Central memory CD8-positive, alpha-beta T cell (primary cell): Measurements from ENCODE around the gene MND1.
"Not testable (repeated sequence)": the region's sequence is repeated elsewhere in the genome, so short reads cannot be mapped to it uniquely, and the experiment has no call there.

Experiments used
- ATAC-seq: fragments of 150-1000 bp; cut with Tn5 transposase; replicated peaks from 2 replicates; pipeline ENCODE4 v1.10.0; 2022; ENCODE audit warnings: mild to moderate bottlenecking, moderate FRiP score, moderate number of reproducible peaks; ENCODE audit not compliant: poor library complexity, severe bottlenecking; ENCODE audit errors: extremely low read depth
- DNase-seq, 2 donors: peaks; one replicate each; pipeline ENCODE4 v3.0.0; 2021; ENCODE audit warnings: low spot score in 2 of 2
- H3K27ac Mint-ChIP-seq: one replicate; pipeline ENCODE4 v1.8.0; 2022; ENCODE audit warnings: low read depth, mild to moderate bottlenecking, moderate library complexity, mixed read lengths
- H3K27me3 Mint-ChIP-seq: one replicate; pipeline ENCODE4 v1.8.0; 2022; ENCODE audit warnings: mixed read lengths
- H3K36me3 Mint-ChIP-seq: one replicate; pipeline ENCODE4 v1.8.0; 2022; ENCODE audit warnings: mild to moderate bottlenecking, moderate library complexity, mixed read lengths; ENCODE audit not compliant: insufficient read depth
- H3K4me1 Mint-ChIP-seq: one replicate; pipeline ENCODE4 v1.8.0; 2022; ENCODE audit warnings: mixed read lengths
- H3K4me3 Mint-ChIP-seq: one replicate; pipeline ENCODE4 v1.8.0; 2022; ENCODE audit warnings: mild to moderate bottlenecking, moderate library complexity, mixed read lengths
- H3K9me3 Mint-ChIP-seq: one replicate; pipeline ENCODE4 v1.8.0; 2022; ENCODE audit warnings: mixed read lengths

The MND1 gene

GRCh38 chr4:153387981-153388380 is 43.5 kb downstream of the MND1 start:
- H3K27ac Mint-ChIP-seq: no peak overlapping the region
- H3K4me1 Mint-ChIP-seq: no peaks in the 10 kb centered on the region
- DNase-seq (no peak), ATAC-seq (no peak)
- H3K36me3 Mint-ChIP-seq: peaks cover 4% of the 10 kb centered on the region
- no peaks in the 10 kb centered on the region for H3K27me3 Mint-ChIP-seq
- H3K4me3 Mint-ChIP-seq: no peak overlapping the region
- no peaks in the 10 kb centered on the region for H3K9me3 Mint-ChIP-seq

GRCh38 chr4:153393397-153393796 is 48.9 kb downstream of the MND1 start:
- H3K27ac Mint-ChIP-seq: no peak overlapping the region
- no peak for DNase-seq
- H3K27me3 Mint-ChIP-seq: no peaks in the 10 kb centered on the region
- no peak for ATAC-seq
- no peaks in the 10 kb centered on the region for H3K9me3 Mint-ChIP-seq
- no peaks in the 10 kb centered on the region for H3K4me1 Mint-ChIP-seq
- H3K4me3 Mint-ChIP-seq: no peak overlapping the region
- peaks cover 3% of the 10 kb centered on the region for H3K36me3 Mint-ChIP-seq

- Mint-ChIP-seq H3K9me3 (no peaks in the 10 kb centered on the region), H3K4me1 (no peaks in the 10 kb centered on the region), H3K27me3 (no peaks in the 10 kb centered on the region), H3K4me3 (no peak overlapping the region), H3K36me3 (peaks cover 3% of the 10 kb centered on the region), H3K27ac (no peak overlapping the region)
- ATAC-seq (no peak), DNase-seq (no peak)
Measured at GRCh38 chr4:153394945-153395344, 50.5 kb downstream of the MND1 start.

- no peak for ATAC-seq
- no peaks in the 10 kb centered on the region for H3K4me1 Mint-ChIP-seq
- H3K4me3 Mint-ChIP-seq: no peak overlapping the region
- H3K27me3 Mint-ChIP-seq: no peaks in the 10 kb centered on the region
- peaks cover 1% of the 10 kb centered on the region for H3K36me3 Mint-ChIP-seq
- H3K27ac Mint-ChIP-seq: no peak overlapping the region
- DNase-seq: no peak
- no peaks in the 10 kb centered on the region for H3K9me3 Mint-ChIP-seq
Measured at GRCh38 chr4:153398713-153399112, 54.2 kb downstream of the MND1 start.

- peaks cover 1% of the 10 kb centered on the region for H3K36me3 Mint-ChIP-seq
- DNase-seq: no peak
- ATAC-seq: no peak
- H3K4me1 Mint-ChIP-seq: no peaks in the 10 kb centered on the region
- no peak overlapping the region for H3K4me3 Mint-ChIP-seq
- no peaks in the 10 kb centered on the region for H3K9me3 Mint-ChIP-seq
- no peaks in the 10 kb centered on the region for H3K27me3 Mint-ChIP-seq
- no peak overlapping the region for H3K27ac Mint-ChIP-seq
Measured at GRCh38 chr4:153399358-153399757, 54.9 kb downstream of the MND1 start.

GRCh38 chr4:153401501-153401900 is 57.0 kb downstream of the MND1 start:
- Mint-ChIP-seq H3K27ac (no peak overlapping the region), H3K9me3 (no peaks in the 10 kb centered on the region), H3K27me3 (no peaks in the 10 kb centered on the region), H3K4me3 (no peak overlapping the region), H3K4me1 (no peaks in the 10 kb centered on the region), H3K36me3 (peaks cover 2% of the 10 kb centered on the region)
- ATAC-seq: no peak
- DNase-seq: no peak

GRCh38 chr4:153402366-153402765 is 57.9 kb downstream of the MND1 start:
- Mint-ChIP-seq H3K27ac (no peak overlapping the region), H3K27me3 (no peaks in the 10 kb centered on the region), H3K4me3 (no peak overlapping the region), H3K4me1 (no peaks in the 10 kb centered on the region), H3K36me3 (peaks cover 2% of the 10 kb centered on the region), H3K9me3 (no peaks in the 10 kb centered on the region)
- ATAC-seq (no peak), DNase-seq (no peak)

- no peak overlapping the region for H3K27ac Mint-ChIP-seq
- no peak overlapping the region for H3K4me3 Mint-ChIP-seq
- no peaks in the 10 kb centered on the region for H3K9me3 Mint-ChIP-seq
- H3K27me3 Mint-ChIP-seq: no peaks in the 10 kb centered on the region
- no peaks in the 10 kb centered on the region for H3K4me1 Mint-ChIP-seq
- H3K36me3 Mint-ChIP-seq: peaks cover 2% of the 10 kb centered on the region
- no peak for ATAC-seq
- DNase-seq: no peak
Measured at GRCh38 chr4:153403726-153404125, 59.2 kb downstream of the MND1 start.

GRCh38 chr4:153407906-153408305 is 63.4 kb downstream of the MND1 start:
- no peak for ATAC-seq
- H3K36me3 Mint-ChIP-seq: peaks cover 4% of the 10 kb centered on the region
- no peak overlapping the region for H3K4me3 Mint-ChIP-seq
- DNase-seq: no peak
- H3K27me3 Mint-ChIP-seq: no peaks in the 10 kb centered on the region
- no peaks in the 10 kb centered on the region for H3K9me3 Mint-ChIP-seq
- no peaks in the 10 kb centered on the region for H3K4me1 Mint-ChIP-seq
- no peak overlapping the region for H3K27ac Mint-ChIP-seq

- H3K36me3 Mint-ChIP-seq: peaks cover 4% of the 10 kb centered on the region
- H3K4me1 Mint-ChIP-seq: no peaks in the 10 kb centered on the region
- no peaks in the 10 kb centered on the region for H3K27me3 Mint-ChIP-seq
- ATAC-seq: no peak
- DNase-seq: no peak
- no peak overlapping the region for H3K4me3 Mint-ChIP-seq
- H3K9me3 Mint-ChIP-seq: no peaks in the 10 kb centered on the region
- no peak overlapping the region for H3K27ac Mint-ChIP-seq
Measured at GRCh38 chr4:153408932-153409331, 64.4 kb downstream of the MND1 start.

GRCh38 chr4:153409412-153409811 is 64.9 kb downstream of the MND1 start:
- Mint-ChIP-seq H3K4me3 (no peak overlapping the region), H3K27ac (no peak overlapping the region), H3K9me3 (no peaks in the 10 kb centered on the region), H3K4me1 (no peaks in the 10 kb centered on the region), H3K27me3 (no peaks in the 10 kb centered on the region), H3K36me3 (peaks cover 4% of the 10 kb centered on the region)
- ATAC-seq (no peak), DNase-seq (no peak)

GRCh38 chr4:153409924-153410501 is 65.5 kb downstream of the MND1 start:
- Mint-ChIP-seq H3K4me3 (no peak overlapping the region), H3K4me1 (no peaks in the 10 kb centered on the region), H3K9me3 (no peaks in the 10 kb centered on the region), H3K27me3 (no peaks in the 10 kb centered on the region), H3K36me3 (peaks cover 4% of the 10 kb centered on the region), H3K27ac (no peak overlapping the region)
- ATAC-seq: no peak
- no peak for DNase-seq

GRCh38 chr4:153413842-153414241 is 69.4 kb downstream of the MND1 start:
- Mint-ChIP-seq H3K4me3 (no peak overlapping the region), H3K4me1 (no peaks in the 10 kb centered on the region), H3K27me3 (no peaks in the 10 kb centered on the region), H3K27ac (no peak overlapping the region), H3K36me3 (peaks cover 2% of the 10 kb centered on the region), H3K9me3 (no peaks in the 10 kb centered on the region)
- DNase-seq (no peak), ATAC-seq (no peak)

- H3K9me3 Mint-ChIP-seq, H3K4me1 Mint-ChIP-seq, H3K36me3 Mint-ChIP-seq, H3K4me3 Mint-ChIP-seq, ATAC-seq, DNase-seq, H3K27ac Mint-ChIP-seq, H3K27me3 Mint-ChIP-seq: not testable (repeated sequence)
Measured at GRCh38 chr4:153416456-153416855, 72.0 kb downstream of the MND1 start.
